GM18502 (cell line): Measurements from ENCODE around the gene PFDN5.
A peak's percentile ranks its signal among the peaks of the same experiment; 100 is the strongest.

Experiments
- ATAC-seq: cut with Tn5 transposase; IDR thresholded peaks from one replicate; pipeline ENCODE4 v1.9.1; 2021; ENCODE audit warnings: mild to moderate bottlenecking; ENCODE audit not compliant: unreplicated experiment, poor library complexity

The PFDN5 gene

DNA sequence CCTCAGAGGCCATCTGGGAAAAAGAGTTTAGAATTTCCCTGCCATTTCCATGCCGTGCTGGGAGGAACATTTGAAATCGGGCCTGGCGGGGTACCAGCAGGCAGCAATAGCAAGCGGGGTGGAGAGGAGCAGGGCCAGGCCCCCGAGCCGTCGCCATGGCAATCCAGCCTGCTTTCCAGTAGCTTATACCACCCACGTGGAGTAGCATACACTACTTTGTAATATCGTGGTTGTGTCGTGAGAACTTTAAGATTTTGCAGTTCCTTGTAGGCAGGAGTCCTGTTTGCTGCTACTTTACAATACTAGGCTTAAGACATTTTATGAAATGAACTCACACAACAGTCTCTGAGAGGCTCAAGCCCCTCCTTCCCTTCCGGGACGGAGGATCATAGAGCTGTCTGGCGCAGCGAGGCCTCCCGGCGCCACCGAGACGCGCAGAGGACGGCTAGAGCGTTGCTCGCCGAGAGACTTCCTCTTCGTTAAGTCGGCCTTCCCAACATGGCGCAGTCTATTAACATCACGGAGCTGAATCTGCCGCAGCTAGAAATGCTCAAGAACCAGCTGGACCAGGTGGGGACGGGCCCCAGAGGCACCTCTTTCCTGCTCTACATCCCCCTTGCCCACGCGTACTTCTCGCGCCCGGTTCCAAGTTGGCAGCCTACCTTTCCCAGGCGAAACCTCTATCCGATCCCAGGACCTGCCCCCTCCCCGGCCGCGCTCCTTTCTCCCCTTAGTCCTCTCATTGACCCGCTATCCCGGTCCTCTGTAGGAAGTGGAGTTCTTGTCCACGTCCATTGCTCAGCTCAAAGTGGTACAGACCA lies at the start of gene PFDN5:
Gene PFDN5 (plus strand): TSS at position 473 of the 821 bp plus-strand sequence. CDS start 26 bp downstream, at position 499.
- peak; percentile 85 for ATAC-seq

GRCh38 chr12:53251477-53252348 lies 43.6 kb upstream of the PFDN5 start:
- ATAC-seq, result peak; percentile 79

DNA sequence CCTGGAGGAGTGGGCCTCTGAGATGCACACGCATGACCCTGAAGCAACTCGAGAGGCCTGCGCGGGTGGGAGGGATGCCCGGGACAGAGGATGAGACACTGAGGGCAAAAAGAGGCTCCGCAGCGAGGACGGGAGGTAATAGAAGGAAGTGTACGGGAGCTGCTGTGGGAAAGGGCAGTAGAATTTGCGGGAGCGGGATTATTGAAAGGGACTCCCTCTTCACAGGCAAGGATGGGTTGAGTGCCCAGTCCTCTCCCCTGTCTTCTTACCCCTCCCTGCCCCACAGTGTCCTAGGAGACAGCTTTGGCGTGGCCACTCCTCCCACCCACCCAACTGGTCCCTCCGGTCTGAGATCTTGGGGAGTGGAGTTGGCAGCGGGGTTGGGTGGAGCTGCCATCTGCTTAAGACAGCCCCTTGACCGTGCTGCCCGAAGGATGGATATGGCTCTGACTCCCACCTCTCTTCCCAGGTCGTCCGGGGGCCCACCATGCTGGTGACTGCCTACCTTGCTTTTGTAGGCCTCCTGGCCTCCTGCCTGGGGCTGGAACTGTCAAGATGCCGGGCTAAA lies 42.9 kb upstream of the PFDN5 start:
- no peak for ATAC-seq

GRCh38 chr12:53253298-53253697 lies 42.0 kb upstream of the PFDN5 start:
- no peak for ATAC-seq

- ATAC-seq, result no peak
Measured at GRCh38 chr12:53254816-53255545, 40.4 kb upstream of the PFDN5 start.

DNA sequence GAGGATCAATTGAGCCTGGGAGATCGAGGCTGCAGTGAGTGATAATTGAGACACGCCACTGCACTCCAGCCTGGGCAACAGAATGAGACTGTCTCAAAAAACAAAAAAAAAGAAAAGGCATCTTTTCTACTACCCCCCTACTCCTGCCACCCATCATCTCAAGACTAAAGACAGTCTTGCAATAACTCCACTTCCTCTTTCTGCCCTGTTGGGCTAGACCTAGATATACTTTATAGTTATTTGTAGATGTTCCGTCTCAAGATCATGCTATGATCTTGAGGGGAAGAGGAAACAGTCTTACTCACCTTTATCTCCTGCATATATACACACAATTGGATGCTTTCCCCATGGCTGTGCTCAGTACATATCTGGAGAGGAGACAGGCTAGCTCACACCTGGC lies 39.3 kb upstream of the PFDN5 start:
- ATAC-seq, result peak; percentile 50

GRCh38 chr12:53258541-53259539 lies 36.5 kb upstream of the PFDN5 start:
- ATAC-seq, result no peak

DNA sequence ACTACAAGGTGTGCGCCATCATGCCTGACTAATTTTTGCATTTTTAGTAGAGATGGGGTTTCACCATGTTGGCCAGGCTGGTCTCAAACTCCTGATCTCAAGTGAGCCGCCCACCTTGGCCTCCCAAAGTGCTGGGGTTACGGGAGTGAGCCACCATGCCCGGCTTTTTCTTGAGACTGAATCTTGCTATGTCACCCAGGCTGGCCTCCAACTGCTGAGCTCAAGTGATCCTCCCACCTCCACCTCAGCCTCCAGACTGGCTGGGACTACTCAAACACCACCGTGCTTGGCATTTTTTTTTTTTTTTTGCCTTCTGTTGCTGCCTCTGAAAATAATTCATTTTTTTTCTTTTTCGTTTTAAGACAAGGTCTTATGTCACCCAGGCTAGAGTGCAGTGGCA lies 35.5 kb upstream of the PFDN5 start:
- ATAC-seq, result no peak

DNA sequence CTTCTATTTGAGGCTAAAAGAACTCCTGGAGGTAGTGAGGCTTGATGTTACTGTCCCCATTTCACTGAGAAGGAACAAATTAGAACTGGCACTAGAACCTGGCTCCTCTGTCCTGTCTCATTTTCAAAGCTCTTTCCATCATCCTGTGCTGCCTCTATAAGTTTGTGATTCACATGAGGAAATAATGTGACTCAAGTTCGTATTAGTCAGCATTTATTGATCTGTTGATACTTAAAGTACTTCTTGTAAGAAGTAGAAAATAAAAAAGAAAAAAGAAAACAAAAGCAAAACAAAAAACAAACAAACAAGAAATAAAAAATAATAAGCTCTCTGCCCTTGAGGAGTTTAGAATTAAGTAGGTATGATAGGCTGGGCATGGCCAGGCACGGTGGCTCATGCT lies 29.6 kb upstream of the PFDN5 start:
- ATAC-seq, result no peak

DNA sequence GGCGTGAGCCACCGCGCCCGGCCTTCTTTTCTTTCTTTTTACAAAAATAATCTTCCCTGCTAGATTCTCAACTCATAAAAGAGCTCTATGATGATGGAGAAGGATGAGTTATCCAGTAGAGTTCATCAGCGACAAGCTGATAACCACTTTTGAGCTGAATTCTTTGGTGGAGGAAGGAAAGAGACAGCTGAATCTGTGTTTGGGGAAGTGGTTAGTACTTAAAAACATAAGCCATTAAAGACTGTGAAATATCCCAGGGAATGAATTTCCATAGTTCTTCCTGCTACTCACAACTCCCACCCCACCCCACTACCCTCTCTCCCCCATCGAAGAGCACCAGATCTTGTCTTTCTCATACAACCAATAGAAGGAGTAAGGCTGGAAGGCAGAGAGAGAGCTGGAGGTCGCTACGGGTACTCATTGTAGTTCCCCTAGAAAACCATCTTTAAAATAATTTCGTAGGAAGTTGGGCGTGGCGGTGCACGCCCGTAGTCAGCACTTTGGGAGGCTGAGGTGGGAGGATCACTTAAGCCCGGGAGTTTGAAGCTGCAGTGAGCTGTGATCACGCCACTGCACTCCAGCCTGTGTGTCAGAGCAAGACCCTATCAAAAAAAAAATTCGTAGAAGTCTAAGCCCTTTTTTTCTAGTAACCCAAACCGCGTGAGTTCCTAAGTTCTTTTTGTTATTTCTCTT lies 27.9 kb upstream of the PFDN5 start:
- ATAC-seq, result no peak

DNA sequence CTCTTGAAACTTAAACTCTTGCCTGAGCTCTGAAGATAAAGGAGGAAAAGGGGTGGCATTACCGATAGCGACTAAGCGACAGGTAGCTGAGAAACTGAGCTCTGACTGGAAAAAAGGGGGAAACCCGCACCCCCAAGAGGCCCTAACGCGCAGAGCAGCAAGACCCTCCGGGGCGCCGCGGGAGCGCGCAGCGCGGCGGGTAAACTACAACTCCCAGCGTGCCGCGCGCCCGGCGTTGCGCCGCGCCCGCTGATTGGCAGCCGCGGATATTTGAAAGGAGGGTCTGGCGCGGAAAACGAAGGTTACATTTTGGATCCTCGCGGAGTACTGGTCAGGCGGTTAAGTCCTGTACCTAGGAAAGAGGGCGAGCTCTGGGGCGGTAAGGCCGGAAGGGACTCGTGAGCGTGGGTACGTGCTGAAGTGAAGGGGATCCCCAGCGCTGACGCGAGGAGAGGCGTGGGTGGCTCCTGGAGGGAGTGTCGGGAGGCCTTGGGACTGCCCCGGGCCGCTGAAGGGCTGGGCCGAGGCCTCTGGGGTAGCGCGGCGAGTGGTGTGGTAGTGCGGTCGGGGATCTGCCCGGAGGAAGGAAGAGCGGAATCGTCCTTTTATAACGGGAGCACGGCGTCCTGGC lies 27.2 kb upstream of the PFDN5 start, which contains the start of gene ESPL1:
Gene ESPL1 (plus strand): TSS at position 301 of the 631 bp plus-strand sequence. CDS start 468 bp downstream, outside the sequence.
- ATAC-seq, result peak; percentile 88

DNA sequence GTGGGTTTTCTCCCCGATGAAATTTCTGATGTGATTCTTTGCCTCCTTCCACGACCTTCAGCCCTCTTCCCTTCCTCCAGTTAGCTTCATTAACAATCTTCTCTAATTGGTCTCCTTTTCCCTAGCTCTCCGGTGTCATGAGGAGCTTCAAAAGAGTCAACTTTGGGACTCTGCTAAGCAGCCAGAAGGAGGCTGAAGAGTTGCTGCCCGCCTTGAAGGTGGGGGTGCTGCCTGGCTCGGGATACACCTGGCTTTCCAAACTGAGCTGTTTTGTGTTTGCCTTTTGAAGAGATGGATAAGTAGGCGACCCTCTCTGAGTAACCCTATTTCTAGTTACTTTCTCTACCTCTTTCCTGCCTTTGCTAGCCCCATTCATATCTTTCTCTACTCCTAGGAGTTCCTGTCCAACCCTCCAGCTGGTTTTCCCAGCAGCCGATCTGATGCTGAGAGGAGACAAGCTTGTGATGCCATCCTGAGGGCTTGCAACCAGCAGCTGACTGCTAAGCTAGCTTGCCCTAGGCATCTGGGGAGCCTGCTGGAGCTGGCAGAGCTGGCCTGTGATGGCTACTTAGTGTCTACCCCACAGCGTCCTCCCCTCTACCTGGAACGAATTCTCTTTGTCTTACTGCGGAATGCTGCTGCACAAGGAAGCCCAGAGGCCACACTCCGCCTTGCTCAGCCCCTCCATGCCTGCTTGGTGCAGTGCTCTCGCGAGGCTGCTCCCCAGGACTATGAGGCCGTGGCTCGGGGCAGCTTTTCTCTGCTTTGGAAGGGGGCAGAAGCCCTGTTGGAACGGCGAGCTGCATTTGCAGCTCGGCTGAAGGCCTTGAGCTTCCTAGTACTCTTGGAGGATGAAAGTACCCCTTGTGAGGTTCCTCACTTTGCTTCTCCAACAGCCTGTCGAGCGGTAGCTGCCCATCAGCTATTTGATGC lies 26.4 kb upstream of the PFDN5 start:
- no peak for ATAC-seq

DNA sequence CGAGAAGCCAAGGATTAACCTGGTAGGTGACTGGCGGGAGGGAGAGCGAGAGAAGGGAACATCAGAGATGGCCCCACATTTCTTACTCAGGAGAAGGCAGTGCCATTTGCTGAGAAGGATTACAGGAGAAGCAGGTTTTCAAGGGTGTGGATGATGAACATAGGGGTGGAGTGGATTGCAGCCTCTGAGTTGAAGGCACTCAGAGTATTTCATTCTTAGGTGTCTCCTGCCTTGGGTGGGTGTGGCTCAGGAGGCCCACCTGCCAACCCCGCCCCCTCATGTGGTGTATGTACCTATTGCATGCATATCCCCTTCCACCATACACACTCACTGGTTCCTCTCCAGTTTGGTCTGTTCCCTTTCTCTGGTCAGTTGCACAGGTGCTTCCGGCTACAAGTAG lies 20.9 kb upstream of the PFDN5 start:
- ATAC-seq, result no peak

DNA sequence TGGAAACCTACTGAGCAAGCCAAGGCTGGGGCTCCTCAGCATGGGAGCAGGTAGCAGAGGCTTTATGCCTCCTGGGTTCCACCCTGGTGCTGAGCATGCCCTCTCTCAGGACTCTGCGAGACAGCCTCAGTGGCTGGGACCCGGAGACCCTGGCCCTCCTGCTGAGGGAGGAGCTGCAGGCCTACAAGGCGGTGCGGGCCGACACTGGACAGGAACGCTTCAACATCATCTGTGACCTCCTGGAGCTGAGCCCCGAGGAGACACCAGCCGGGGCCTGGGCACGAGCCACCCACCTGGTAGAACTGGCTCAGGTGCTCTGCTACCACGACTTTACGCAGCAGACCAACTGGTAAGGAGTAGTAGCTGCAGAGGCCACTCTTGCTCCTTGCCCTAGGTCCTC lies 18.8 kb upstream of the PFDN5 start:
- ATAC-seq, result no peak

GRCh38 chr12:53277981-53278380 lies 17.4 kb upstream of the PFDN5 start:
- ATAC-seq, result no peak

DNA sequence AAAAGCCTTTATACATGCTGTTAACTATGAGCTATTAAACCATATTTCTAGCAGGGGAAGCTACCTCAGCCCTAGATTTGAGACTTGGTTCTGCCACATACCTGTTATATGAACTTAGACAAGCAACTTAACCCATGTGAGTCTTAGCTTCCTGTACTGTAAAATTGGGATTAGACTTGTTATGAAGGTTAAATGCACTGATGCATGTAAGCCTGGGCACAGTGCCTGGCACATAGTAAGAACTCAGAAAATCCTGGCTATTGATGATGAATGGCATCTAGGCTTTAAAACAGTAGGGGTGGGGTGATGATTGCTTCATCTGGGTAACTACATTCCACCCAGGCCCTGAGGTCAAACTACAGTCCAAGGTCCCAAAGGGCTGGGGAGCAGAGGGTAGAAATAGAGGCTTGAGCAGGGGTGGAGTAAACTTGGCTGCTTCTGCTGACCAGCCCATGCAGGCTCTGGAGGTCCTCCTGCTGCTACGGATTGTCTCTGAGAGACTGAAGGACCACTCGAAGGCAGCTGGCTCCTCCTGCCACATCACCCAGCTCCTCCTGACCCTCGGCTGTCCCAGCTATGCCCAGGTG lies 16.0 kb upstream of the PFDN5 start:
- ATAC-seq, result no peak
